MCF 10A (cell line): ENCODE results near the gene TMED8. TPM values are rescaled to one million over a fixed set of nuclear protein-coding genes. Genes with fewer than 3 reads are reported as not detected.

Experiments
- BruUV-seq: library from RNA; stranded (reverse); fragments of 400-500 nt; replicated peaks from 2 replicates; lab custom pipeline; 2021; lab: Mats Ljungman, UMichigan
- CTCF ChIA-PET: fragments of 300-600 bp; sonication (Branson Sonifier 250); formaldehyde crosslinking; extraction: SDS; loops from one replicate; lab custom pipeline; 2021; ENCODE audit warnings: antibody characterized with exemption, inconsistent platforms; lab: Yijun Ruan, JAX
- POLR2A ChIA-PET: fragments of 300-600, 350-650 bp; sonication (Branson Sonifier 250); formaldehyde crosslinking; extraction: SDS; loops from one replicate; lab custom pipeline; 2020; ENCODE audit warnings: antibody characterized with exemption, inconsistent platforms; lab: Yijun Ruan, JAX
- DNase-seq: peaks from one replicate; pipeline ENCODE4 v3.0.0-alpha.2; 2018; ENCODE audit not compliant: unreplicated experiment
- H3K27ac Mint-ChIP-seq: one replicate; pipeline ENCODE4 v1.8.0; 2022; ENCODE audit warnings: mild to moderate bottlenecking, low read depth, mixed read lengths; ENCODE audit not compliant: unreplicated experiment
- H3K27me3 Mint-ChIP-seq: one replicate; pipeline ENCODE4 v1.8.0; 2022; ENCODE audit warnings: mixed read lengths; ENCODE audit not compliant: insufficient read depth, unreplicated experiment
- H3K36me3 Mint-ChIP-seq: one replicate; pipeline ENCODE4 v1.8.0; 2022; ENCODE audit warnings: mild to moderate bottlenecking, moderate library complexity, mixed read lengths; ENCODE audit not compliant: insufficient read depth, unreplicated experiment
- H3K4me1 Mint-ChIP-seq: one replicate; pipeline ENCODE4 v1.8.0; 2022; ENCODE audit warnings: mixed read lengths; ENCODE audit not compliant: insufficient read depth, unreplicated experiment
- H3K4me3 Mint-ChIP-seq: one replicate; pipeline ENCODE4 v1.8.0; 2022; ENCODE audit warnings: mild to moderate bottlenecking, moderate library complexity, mixed read lengths; ENCODE audit not compliant: unreplicated experiment
- H3K9me3 Mint-ChIP-seq: one replicate; pipeline ENCODE4 v1.8.0; 2022; ENCODE audit warnings: mixed read lengths; ENCODE audit not compliant: unreplicated experiment
- CTCF ChIP-seq: fragments of 200-600 bp; IDR thresholded peaks from one replicate; pipeline ENCODE4 v1.8.0; 2022; ENCODE audit warnings: antibody characterized with exemption, mild to moderate bottlenecking; ENCODE audit not compliant: unreplicated experiment
- intact Hi-C: fragments of 100-400 bp; cut with micrococcal nuclease; formaldehyde crosslinking; loops from 2 replicates; pipeline ENCODE4 v1.14.1; 2022
- total RNA-seq: library from RNA; stranded (reverse); gene quantifications from 2 replicates; pipeline ENCODE4 v1.2.3, GENCODE V29; 2022

The TMED8 gene
- total RNA-seq, 1 experiment from 2014 or later: 9.3 TPM

- DNase-seq: peak; percentile 78
- ChIA-PET CTCF (interaction anchor here (0.6 to 6.9 kb wide), 10 partner anchors 13 to 443 kb away, joined by 3 to 264 read pairs (median 5); no protein-coding TSS in a partner anchor), POLR2A (interaction anchor here (0.8 to 6.6 kb wide), 6 partner anchors 11 to 352 kb away, joined by 3 to 108 read pairs (median 6); partner anchors contain the start of genes CIPC and VIPAS39)
- peaks cover 57% of the 10 kb centered on the region for H3K4me1 Mint-ChIP-seq
- no peaks in the 10 kb centered on the region for H3K9me3 Mint-ChIP-seq
- BruUV-seq: no TSS peak
- H3K4me3 Mint-ChIP-seq: no peak overlapping the region
- H3K36me3 Mint-ChIP-seq: no peaks in the 10 kb centered on the region
- intact Hi-C loops: no loop called here
- H3K27me3 Mint-ChIP-seq: no peaks in the 10 kb centered on the region
- TF ChIP-seq CTCF: no peak
- peak overlapping the region; percentile 96 for H3K27ac Mint-ChIP-seq
Observed at GRCh38 chr14:77314043-77314442, 62.9 kb downstream of the TMED8 start.

- CTCF ChIA-PET: interaction anchor here (0.7 to 6.9 kb wide), 7 partner anchors 12 to 214 kb away, joined by 3 to 264 read pairs (median 6); no protein-coding TSS in a partner anchor
- TF ChIP-seq CTCF: no peak
- no peaks in the 10 kb centered on the region for H3K27me3 Mint-ChIP-seq
Observed at GRCh38 chr14:77313371-77313770, 63.5 kb downstream of the TMED8 start.

GRCh38 chr14:77311217-77311616, 65.7 kb downstream of the TMED8 start:
- no peak overlapping the region for H3K4me3 Mint-ChIP-seq
- POLR2A ChIA-PET: interaction anchor here (0.6 to 6.6 kb wide), 3 partner anchors 8 to 35 kb away, joined by 3 to 108 read pairs (median 10); partner anchors contain the start of genes GSTZ1 and POMT2
- H3K27me3 Mint-ChIP-seq: no peaks in the 10 kb centered on the region
- H3K9me3 Mint-ChIP-seq: no peaks in the 10 kb centered on the region
- peaks cover 47% of the 10 kb centered on the region for H3K4me1 Mint-ChIP-seq
- peak overlapping the region; percentile 96 for H3K27ac Mint-ChIP-seq
- intact Hi-C loops: no loop called here
- BruUV-seq: no TSS peak
- DNase-seq: peak; percentile 25
- no peak for TF ChIP-seq CTCF
- CTCF ChIA-PET: interaction anchor here (0.6 to 6.9 kb wide), 4 partner anchors 10 to 607 kb away, joined by 3 to 264 read pairs (median 6); no protein-coding TSS in a partner anchor
- H3K36me3 Mint-ChIP-seq: no peaks in the 10 kb centered on the region

More at GRCh38 chr14:77313371-77313770, 63.5 kb downstream of the TMED8 start:
- DNase-seq: no peak
- intact Hi-C loops: no loop called here
- BruUV-seq: no TSS peak
- Mint-ChIP-seq H3K36me3 (no peaks in the 10 kb centered on the region), H3K27ac (peak overlapping the region; percentile 96), H3K4me3 (no peak overlapping the region), H3K4me1 (peaks cover 57% of the 10 kb centered on the region), H3K9me3 (no peaks in the 10 kb centered on the region)
- POLR2A ChIA-PET: interaction anchor here (0.8 to 6.6 kb wide), 6 partner anchors 8 to 351 kb away, joined by 3 to 108 read pairs (median 4); partner anchors contain the start of genes GSTZ1, POMT2 and VIPAS39

- Mint-ChIP-seq H3K27ac (no peak overlapping the region), H3K4me3 (no peak overlapping the region), H3K9me3 (no peaks in the 10 kb centered on the region), H3K27me3 (no peaks in the 10 kb centered on the region), H3K4me1 (peaks cover 53% of the 10 kb centered on the region), H3K36me3 (no peaks in the 10 kb centered on the region)
- no peak for DNase-seq
- CTCF ChIA-PET: interaction anchor here (0.5 to 1.5 kb wide), 4 partner anchors 9 to 387 kb away, joined by 3 to 10 read pairs (median 4); partner anchors contain the start of gene GSTZ1
- BruUV-seq: no TSS peak
- POLR2A ChIA-PET: interaction anchor here (2.3 kb wide), 1 partner anchor 11 kb away, joined by 10 read pairs; the partner anchor contains the start of genes GSTZ1 and POMT2
- intact Hi-C loops: no loop called here
- no peak for TF ChIP-seq CTCF
Observed at GRCh38 chr14:77310026-77310425, 66.9 kb downstream of the TMED8 start.
